PC-9 (cell line): Measurements from ENCODE around the gene SDF2L1. TPM values are rescaled to one million over a fixed set of nuclear protein-coding genes. Genes with fewer than 3 reads are reported as not detected.

Experiments used
- BruUV-seq: library from RNA; stranded (reverse); fragments of 400-500 nt; replicated peaks from 2 replicates; lab custom pipeline; 2021; lab: Mats Ljungman, UMichigan
- CTCF ChIA-PET: fragments of 300-600 bp; sonication (Branson Sonifier 250); formaldehyde crosslinking; loops from one replicate; lab custom pipeline; 2022; ENCODE audit warnings: antibody characterized with exemption; lab: Charles Lee
- POLR2A ChIA-PET: fragments of 300-600 bp; sonication (Branson Sonifier 250); formaldehyde crosslinking; loops from one replicate; lab custom pipeline; 2022; ENCODE audit warnings: antibody characterized with exemption; ENCODE audit not compliant: unreplicated experiment; lab: Charles Lee
- DNase-seq, 2 experiments: peaks; one replicate each; pipeline versions ENCODE4 v3.0.0 to v3.0.0-alpha.2; 2015 to 2022; ENCODE audit warnings: mixed read lengths in 1 of 2
- H2AFZ ChIP-seq: fragments of 200-600 bp; sonication (generic); 2 replicates; pipeline ENCODE4 v1.8.1; 2017; ENCODE audit warnings: antibody characterized with exemption
- H3F3A ChIP-seq: fragments of 200-600 bp; sonication (generic); 2 replicates; pipeline ENCODE4 v1.8.1; 2017; ENCODE audit warnings: antibody characterized with exemption, mild to moderate bottlenecking, low read depth; ENCODE audit not compliant: insufficient read depth
- H3K27ac ChIP-seq: fragments of 200-600 bp; sonication (generic); 2 replicates; pipeline ENCODE4 v1.6.1; 2016; ENCODE audit warnings: mixed run types
- H3K27me3 ChIP-seq: fragments of 200-600 bp; sonication (generic); 2 replicates; pipeline ENCODE4 v1.6.1; 2016; ENCODE audit warnings: low read depth, mixed run types; ENCODE audit not compliant: insufficient read depth
- H3K36me3 ChIP-seq: fragments of 200-600 bp; sonication (generic); 2 replicates; pipeline ENCODE4 v1.6.1; 2016; ENCODE audit warnings: low read depth, mixed run types
- H3K4me1 ChIP-seq: fragments of 200-600 bp; sonication (generic); replicated peaks from 2 replicates; pipeline ENCODE4 v1.6.1; 2016; ENCODE audit warnings: mixed run types; ENCODE audit not compliant: insufficient read depth
- H3K4me2 ChIP-seq: fragments of 200-600 bp; sonication (generic); 2 replicates; pipeline ENCODE4 v1.6.1; 2017; ENCODE audit warnings: mixed run types
- H3K4me3 ChIP-seq: fragments of 200-600 bp; sonication (generic); 2 replicates; pipeline ENCODE4 v1.6.1; 2016; ENCODE audit warnings: mixed run types
- H3K79me2 ChIP-seq: fragments of 200-600 bp; sonication (generic); 2 replicates; pipeline ENCODE4 v1.6.1; 2017; ENCODE audit warnings: low read depth, mixed run types
- H3K9me2 ChIP-seq: fragments of 200-600 bp; sonication (generic); 2 replicates; pipeline ENCODE4 v1.8.1; 2017; ENCODE audit warnings: mild to moderate bottlenecking; ENCODE audit not compliant: insufficient read depth
- H3K9me3 ChIP-seq: fragments of 200-600 bp; sonication (generic); 2 replicates; pipeline ENCODE4 v1.8.1; 2016; ENCODE audit warnings: low read depth; ENCODE audit not compliant: insufficient read depth
- H4K20me1 ChIP-seq: fragments of 200-600 bp; sonication (generic); 2 replicates; pipeline ENCODE4 v1.8.1; 2017; ENCODE audit not compliant: insufficient read depth
- CTCF ChIP-seq: fragments of 200-600 bp; sonication (generic); conservative IDR thresholded peaks from 2 replicates; pipeline ENCODE4 v1.6.1; 2017; ENCODE audit warnings: mixed run types, antibody characterized with exemption, mild to moderate bottlenecking, moderate library complexity
- EZH2 ChIP-seq: fragments of 200-600 bp; sonication (generic); IDR thresholded peaks from 2 replicates; pipeline ENCODE4 v1.8.0; 2017; ENCODE audit warnings: antibody characterized with exemption, low read depth
- intact Hi-C: fragments of 100-400 bp; cut with micrococcal nuclease; formaldehyde crosslinking; loops from one replicate; pipeline ENCODE4 v1.10.0; 2022; ENCODE audit not compliant: unreplicated experiment
- total RNA-seq: library from RNA; stranded (reverse); gene quantifications from 2 replicates; pipeline ENCODE4 v1.2.3, GENCODE V29; 2021

SDF2L1 gene
- total RNA-seq, 1 experiment from 2014 or later = 22.5 TPM

GRCh38 chr22:21624120-21624879 is 17.8 kb upstream of the SDF2L1 start:
- DNase-seq = no peak
- ChIA-PET POLR2A (no interaction called here), CTCF (no interaction called here)
- Histone ChIP-seq H2AFZ (no peak overlapping the region), H3K27ac (no peak overlapping the region), H4K20me1 (peaks cover 58% of the 10 kb centered on the region), H3K4me3 (no peak overlapping the region), H3K4me2 (no peak overlapping the region), H3K4me1 (peaks cover 7% of the 10 kb centered on the region; the same call in 1 of the 2 replicates), H3K27me3 (no peaks in the 10 kb centered on the region), H3K9me2 (no peaks in the 10 kb centered on the region), H3K79me2 (peaks cover 36% of the 10 kb centered on the region), H3K36me3 (no peaks in the 10 kb centered on the region), H3F3A (peaks cover 48% of the 10 kb centered on the region), H3K9me3 (no peaks in the 10 kb centered on the region)
- TF ChIP-seq EZH2 (no peak), CTCF (peak; percentile 57)
- BruUV-seq = no TSS peak
- intact Hi-C loops = no loop called here

- ChIA-PET POLR2A (no interaction called here), CTCF (interaction anchor here (0.5 kb wide), 1 partner anchor 169 kb away, joined by 3 read pairs; no protein-coding TSS in a partner anchor)
- H3K79me2 ChIP-seq = peaks cover 36% of the 10 kb centered on the region
- no peak overlapping the region for H3K4me2 ChIP-seq
- H3F3A ChIP-seq = peaks cover 48% of the 10 kb centered on the region
- DNase-seq = no peak
- H3K4me1 ChIP-seq = peaks cover 7% of the 10 kb centered on the region; the same call in 1 of the 2 replicates
- BruUV-seq = no TSS peak
- H3K27ac ChIP-seq = no peak overlapping the region
- H3K9me3 ChIP-seq = no peaks in the 10 kb centered on the region
- no peak overlapping the region for H2AFZ ChIP-seq
- H3K27me3 ChIP-seq = no peaks in the 10 kb centered on the region
- no peaks in the 10 kb centered on the region for H3K9me2 ChIP-seq
- TF ChIP-seq EZH2 = no peak
- no peak for TF ChIP-seq CTCF
- H3K36me3 ChIP-seq = no peaks in the 10 kb centered on the region
- intact Hi-C loops = no loop called here
- no peak overlapping the region for H3K4me3 ChIP-seq
- peaks cover 53% of the 10 kb centered on the region for H4K20me1 ChIP-seq
Observed at GRCh38 chr22:21624880-21625791, 17.0 kb upstream of the SDF2L1 start.

GRCh38 chr22:21626073-21626734 is 15.9 kb upstream of the SDF2L1 start:
- no peaks in the 10 kb centered on the region for H3K27me3 ChIP-seq
- H3K79me2 ChIP-seq = peaks cover 36% of the 10 kb centered on the region
- no peak overlapping the region for H3K4me2 ChIP-seq
- H3K9me2 ChIP-seq = no peaks in the 10 kb centered on the region
- H3K4me1 ChIP-seq = peaks cover 7% of the 10 kb centered on the region; the same call in 1 of the 2 replicates
- DNase-seq = no peak
- no peak for TF ChIP-seq CTCF
- TF ChIP-seq EZH2 = no peak
- BruUV-seq = no TSS peak
- peaks cover 43% of the 10 kb centered on the region for H4K20me1 ChIP-seq
- peaks cover 44% of the 10 kb centered on the region for H3F3A ChIP-seq
- H3K36me3 ChIP-seq = no peaks in the 10 kb centered on the region
- no peak overlapping the region for H3K27ac ChIP-seq
- no peak overlapping the region for H2AFZ ChIP-seq
- intact Hi-C loops = no loop called here
- H3K4me3 ChIP-seq = no peak overlapping the region
- H3K9me3 ChIP-seq = no peaks in the 10 kb centered on the region
- CTCF ChIA-PET = interaction anchor here (0.5 to 1.2 kb wide), 2 partner anchors 16 to 172 kb away, joined by 4 read pairs; partner anchors contain the start of gene SDF2L1
- POLR2A ChIA-PET = interaction anchor here (0.6 kb wide), 1 partner anchor 460 kb away, joined by 3 read pairs; no protein-coding TSS in a partner anchor
